Common myeloid progenitor, CD34-positive (primary cell): ENCODE data around the gene ZNF711.
"Not testable (repeated sequence)": the region's sequence is repeated elsewhere in the genome, so short reads cannot be mapped to it uniquely, and the experiment has no call there.

ENCODE experiments used
- CTCF ChIA-PET: fragments of 350-600 bp; sonication (Branson Sonifier 250); formaldehyde crosslinking; loops from one replicate; lab custom pipeline; 2021; ENCODE audit warnings: antibody characterized with exemption; lab: Charles Lee
- POLR2A ChIA-PET: fragments of 350-600 bp; sonication (Branson Sonifier 250); formaldehyde crosslinking; loops from one replicate; lab custom pipeline; 2021; ENCODE audit warnings: antibody characterized with exemption; lab: Charles Lee
- DNase-seq, 3 donors: peaks; one replicate each; pipeline versions ENCODE4 v3.0.0 to v3.0.0-alpha.2; 2013
- H3K27ac ChIP-seq, 2 experiments: 1 replicate in 1 of 2; 2 replicates in 1 of 2; pipeline ENCODE4 v1.7.0; 2013; ENCODE audit warnings: inconsistent platforms in 2 of 2, low read length in 2 of 2, mild to moderate bottlenecking in 2 of 2, low read depth in 1 of 2, moderate library complexity in 1 of 2; ENCODE audit not compliant: severe bottlenecking in 2 of 2, insufficient read depth in 1 of 2, poor library complexity in 1 of 2
- H3K27me3 ChIP-seq, 5 experiments: replicated peaks in 2 of 5; 1 replicate in 3 of 5; 2 replicates in 2 of 5; pipeline versions ENCODE4 v1.6.1 to v1.7.0; 2013; ENCODE audit warnings: low read length in 4 of 5, mild to moderate bottlenecking in 2 of 5, moderate library complexity in 2 of 5, inconsistent platforms in 1 of 5; ENCODE audit not compliant: insufficient read depth in 5 of 5, control insufficient read depth in 4 of 5
- H3K36me3 ChIP-seq, 4 experiments: 1 replicate in 2 of 4; 2 replicates in 2 of 4; pipeline versions ENCODE4 v1.6.1 to v1.7.0; 2013; ENCODE audit warnings: low read length in 3 of 4, control low read depth in 1 of 4, mild to moderate bottlenecking in 1 of 4; ENCODE audit not compliant: control insufficient read depth in 4 of 4, insufficient read depth in 4 of 4
- H3K4me1 ChIP-seq, 4 experiments: 1 replicate in 3 of 4; 2 replicates in 1 of 4; pipeline versions ENCODE4 v1.6.1 to v1.7.1; 2013; ENCODE audit warnings: low read length in 3 of 4, mild to moderate bottlenecking in 3 of 4, control low read depth in 1 of 4, inconsistent platforms in 1 of 4, moderate library complexity in 1 of 4; ENCODE audit not compliant: control insufficient read depth in 4 of 4, insufficient read depth in 4 of 4; ENCODE audit errors: control extremely low read depth in 1 of 4
- H3K4me3 ChIP-seq, 7 experiments: 1 replicate in 4 of 7; 2 replicates in 3 of 7; pipeline versions ENCODE4 v1.5.1 to v1.7.0; 2013; ENCODE audit warnings: mild to moderate bottlenecking in 7 of 7, low read length in 6 of 7, moderate library complexity in 6 of 7, inconsistent platforms in 2 of 7, low read depth in 2 of 7, control low read depth in 1 of 7; ENCODE audit not compliant: insufficient read depth in 4 of 7, control insufficient read depth in 1 of 7; ENCODE audit errors: extremely low read depth in 1 of 7
- H3K9me3 ChIP-seq, 5 experiments: 1 replicate in 4 of 5; 2 replicates in 1 of 5; pipeline versions ENCODE4 v1.6.1 to v1.7.1; 2013; ENCODE audit warnings: low read length in 4 of 5, mild to moderate bottlenecking in 2 of 5, inconsistent platforms in 1 of 5, low read depth in 1 of 5, moderate library complexity in 1 of 5; ENCODE audit not compliant: control insufficient read depth in 4 of 5, insufficient read depth in 2 of 5; ENCODE audit errors: control extremely low read depth in 1 of 5
- whole genome bisulfite sequencing: methylation state at CpG from one replicate; pipeline ENCODE4 v1.1.5; 2013; ENCODE audit not compliant: insufficient coverage; 5-methylcytosine and 5-hydroxymethylcytosine counted together

The ZNF711 gene

GRCh38 chrX:85243155-85243554, 636 bp upstream of the ZNF711 start:
- 91% methylated on average over 1 of the region's 2 CpGs for WGBS
- Histone ChIP-seq H3K4me3 (peak overlapping the region in 5 of 7 experiments; percentile 3 to 94 (median 77)), H3K9me3 (no peaks in the 10 kb centered on the region), H3K27me3 (no peaks in the 10 kb centered on the region), H3K4me1 (peaks cover 0 to 7% (median 2%) of the 10 kb centered on the region in 4 experiments), H3K27ac (no peak overlapping the region), H3K36me3 (no peaks in the 10 kb centered on the region)
- ChIA-PET CTCF (no interaction called here), POLR2A (no interaction called here)
- peak in 2 of 3 donors; percentile 13 to 16 for DNase-seq

- Histone ChIP-seq H3K27ac (peak overlapping the region; percentile 59 to 83), H3K4me1 (peaks cover 0 to 7% (median 2%) of the 10 kb centered on the region in 4 experiments), H3K36me3 (peaks cover 0 to 3% (median 0%) of the 10 kb centered on the region in 4 experiments), H3K27me3 (no peaks in the 10 kb centered on the region), H3K9me3 (no peaks in the 10 kb centered on the region), H3K4me3 (peak overlapping the region; percentile 60 to 94 (median 77))
- CTCF ChIA-PET = interaction anchor here (0.6 to 1.1 kb wide), 3 partner anchors 18 to 809 kb away, joined by 3 to 4 read pairs (median 3); no protein-coding TSS in a partner anchor
- DNase-seq = peak in 2 of 3 donors; percentile 66 to 67
- WGBS = 25% methylated on average over 7 of the region's 42 CpGs
- POLR2A ChIA-PET = interaction anchor here (0.9 kb wide), 1 partner anchor 11 kb away, joined by 3 read pairs; no protein-coding TSS in a partner anchor
These were observed 840 bp downstream of the ZNF711 start for GRCh38 chrX:85244450-85245211.

GRCh38 chrX:85285286-85285685, 41.5 kb downstream of the ZNF711 start:
- H3K9me3 ChIP-seq, H3K4me3 ChIP-seq, H3K4me1 ChIP-seq, DNase-seq, H3K27ac ChIP-seq, CTCF ChIA-PET, H3K27me3 ChIP-seq, POLR2A ChIA-PET, H3K36me3 ChIP-seq: not testable (repeated sequence)
- WGBS = no CpG with 5 or more reads among the region's 6 CpGs

GRCh38 chrX:85288992-85289723, 45.4 kb downstream of the ZNF711 start:
- DNase-seq = no peak
- 98% methylated on average over 5 of the region's 7 CpGs for WGBS
- POLR2A ChIA-PET = no interaction called here

GRCh38 chrX:85303544-85303943, 59.8 kb downstream of the ZNF711 start:
- CTCF ChIA-PET = no interaction called here
- Histone ChIP-seq H3K27me3 (no peaks in the 10 kb centered on the region), H3K36me3 (no peaks in the 10 kb centered on the region), H3K27ac (no peak overlapping the region), H3K9me3 (peaks cover 0 to 2% (median 0%) of the 10 kb centered on the region in 5 experiments), H3K4me1 (no peaks in the 10 kb centered on the region), H3K4me3 (no peak overlapping the region)
- no peak for DNase-seq
- POLR2A ChIA-PET = no interaction called here
- WGBS = 100% methylated on average over 2 of the region's 3 CpGs

More at GRCh38 chrX:85288992-85289723, 45.4 kb downstream of the ZNF711 start:
- Histone ChIP-seq H3K36me3 (no peaks in the 10 kb centered on the region), H3K4me3 (no peak overlapping the region), H3K4me1 (no peaks in the 10 kb centered on the region), H3K27ac (no peak overlapping the region), H3K27me3 (no peaks in the 10 kb centered on the region), H3K9me3 (peaks cover 0 to 4% (median 0%) of the 10 kb centered on the region in 5 experiments)
- CTCF ChIA-PET = no interaction called here

GRCh38 chrX:85309717-85310116, 65.9 kb downstream of the ZNF711 start:
- DNase-seq = peak in 2 of 3 donors; percentile 3 to 4
- WGBS = 100% methylated on average over 1 of the region's 2 CpGs
- Histone ChIP-seq H3K9me3 (no peaks in the 10 kb centered on the region), H3K4me3 (no peak overlapping the region), H3K27ac (no peak overlapping the region), H3K27me3 (no peaks in the 10 kb centered on the region), H3K4me1 (no peaks in the 10 kb centered on the region), H3K36me3 (no peaks in the 10 kb centered on the region)
- POLR2A ChIA-PET = no interaction called here
- CTCF ChIA-PET = no interaction called here

GRCh38 chrX:85311348-85311747, 67.6 kb downstream of the ZNF711 start:
- DNase-seq, POLR2A ChIA-PET, CTCF ChIA-PET, H3K4me1 ChIP-seq, H3K27ac ChIP-seq, H3K9me3 ChIP-seq, H3K27me3 ChIP-seq, H3K4me3 ChIP-seq, H3K36me3 ChIP-seq: not testable (repeated sequence)
- WGBS = 60% methylated on average over 1 of the region's 2 CpGs
